DMS79 treated with DMSO at 0.1 percent for 48 hours (cell line): ENCODE data around the gene WFDC11.
"Not testable (repeated sequence)": the region's sequence is repeated elsewhere in the genome, so short reads cannot be mapped to it uniquely, and the experiment has no call there.

ENCODE experiments used
- DNase-seq: peaks from one replicate; lab custom pipeline; 2025; lab: John Stamatoyannopoulos, UW

Gene WFDC11

DNA sequence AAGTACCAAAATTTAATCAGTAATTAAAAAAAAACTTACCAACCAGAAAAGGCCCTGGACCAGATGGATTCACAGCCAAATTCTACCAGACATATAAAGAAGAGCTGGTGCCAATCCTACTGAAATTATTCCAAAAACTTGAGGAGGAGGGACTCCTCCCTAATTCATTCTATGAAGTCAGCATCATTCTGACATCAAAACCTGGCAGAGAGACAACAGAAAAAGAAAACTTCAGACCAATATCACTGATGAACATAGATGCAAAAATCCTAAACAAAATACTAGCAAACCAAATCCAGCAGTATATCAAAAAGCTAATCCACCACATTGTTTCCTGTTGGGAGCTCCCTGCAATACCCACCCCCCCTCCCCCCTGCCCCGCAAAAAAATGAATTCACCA lies at the start of gene WFDC11:
TSS of gene WFDC11 (minus strand) at position 101 of the 400 bp plus-strand sequence. CDS start 19,639 bp downstream, outside the sequence.
- DNase-seq: no peak

DNA sequence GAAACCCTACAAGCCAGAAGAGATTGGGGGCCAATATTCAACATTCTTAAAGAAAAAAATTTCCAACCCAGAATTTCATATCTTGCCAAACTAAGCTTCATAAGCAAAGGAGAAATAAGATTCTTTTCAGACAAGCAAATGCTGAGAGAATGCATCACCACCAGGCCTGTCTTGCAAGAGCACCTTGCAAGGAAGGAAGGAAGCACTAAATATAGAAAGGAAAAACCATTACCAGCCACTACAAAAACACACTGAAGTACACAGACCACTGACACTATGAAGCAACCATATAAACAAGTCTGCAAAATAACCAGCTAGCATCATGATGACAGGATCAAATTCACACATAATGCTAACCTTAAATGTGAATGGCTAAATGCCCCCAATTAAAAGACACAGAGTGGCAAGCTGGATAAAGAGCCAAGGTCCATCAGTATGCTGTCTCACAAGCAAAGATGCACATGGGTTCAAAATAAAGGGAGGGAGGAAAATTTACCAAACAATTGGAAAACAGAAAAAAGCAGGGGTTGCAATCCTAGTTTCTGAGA lies 46.2 kb upstream of the WFDC11 start:
- not testable (repeated sequence) for DNase-seq

DNA sequence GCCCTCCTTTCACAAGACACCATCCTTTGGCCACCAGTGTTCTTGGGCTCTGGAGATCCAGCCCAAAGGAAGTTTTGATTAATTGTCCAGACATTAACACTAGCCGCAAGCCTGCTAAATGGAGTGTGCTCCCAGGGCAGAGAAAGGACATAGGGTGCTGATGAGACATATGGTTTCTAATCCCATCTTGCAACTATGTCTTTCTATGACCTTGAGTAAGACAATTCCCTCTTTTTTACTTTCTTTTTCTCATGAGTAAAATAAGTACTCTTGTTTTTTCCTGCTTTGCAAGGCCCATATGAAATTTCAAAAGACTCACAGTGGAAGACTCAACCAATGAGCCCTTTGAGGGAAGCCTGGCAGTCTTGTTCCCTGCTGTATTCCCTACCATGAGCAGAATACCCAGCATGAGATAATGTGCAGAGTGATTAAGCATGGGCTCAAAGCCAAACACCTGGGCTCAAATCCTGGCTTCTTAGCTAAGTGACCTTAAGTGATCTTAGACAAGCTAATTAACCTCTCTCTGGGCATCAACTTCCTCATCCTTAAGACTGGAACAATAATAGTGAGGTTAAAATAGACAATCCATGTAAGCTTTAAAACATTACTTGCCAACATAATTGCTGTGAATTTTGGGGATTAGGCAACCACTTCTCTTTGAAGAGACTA lies 35.1 kb upstream of the WFDC11 start, which contains the start of gene WFDC10B:
TSS of gene WFDC10B (minus strand) at position 51 of the 669 bp plus-strand sequence. CDS start 19,027 bp downstream, outside the sequence.
- peak; percentile 53 for DNase-seq

DNA sequence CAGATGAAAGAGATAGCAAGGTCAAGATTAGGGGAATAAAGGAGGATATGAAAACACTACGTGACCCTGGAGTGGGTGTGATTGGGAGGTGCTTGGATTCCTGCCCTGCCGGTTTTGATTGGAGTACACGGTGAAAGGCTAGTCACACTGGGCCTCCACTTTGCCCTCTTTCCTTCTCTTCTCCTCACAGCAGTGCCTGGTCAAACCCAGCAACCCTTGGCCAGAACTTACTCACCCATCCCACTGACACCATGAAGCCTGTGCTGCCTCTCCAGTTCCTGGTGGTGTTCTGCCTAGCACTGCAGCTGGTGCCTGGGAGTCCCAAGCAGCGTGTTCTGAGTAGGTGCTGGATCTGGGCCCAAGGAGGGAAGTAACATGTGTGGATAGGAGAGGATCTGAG lies 31.8 kb upstream of the WFDC11 start, which contains the start of gene WFDC13:
TSS of gene WFDC13 (plus strand) at position 166 of the 400 bp plus-strand sequence. CDS start at position 252, 86 bp downstream.
- DNase-seq: no peak

DNA sequence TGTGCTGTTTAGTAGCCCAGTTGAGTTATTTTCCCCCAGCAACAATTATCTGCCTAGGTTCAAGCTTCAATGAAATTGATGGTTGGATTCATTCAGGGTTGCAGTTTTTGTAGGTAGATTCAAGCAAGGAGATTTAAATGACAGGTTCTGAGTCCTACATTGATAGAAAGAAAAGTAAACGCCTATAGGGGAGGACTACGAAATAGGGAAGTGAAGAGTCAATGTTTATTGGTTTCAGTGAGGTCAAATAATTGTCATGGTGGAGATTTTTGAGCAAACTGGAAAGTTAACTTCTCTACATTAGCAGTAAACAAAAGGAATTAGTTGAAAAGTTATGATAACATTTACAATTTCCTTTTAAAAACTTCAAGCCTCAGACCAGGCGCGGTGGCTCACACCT lies 31.1 kb upstream of the WFDC11 start:
- DNase-seq: no peak

DNA sequence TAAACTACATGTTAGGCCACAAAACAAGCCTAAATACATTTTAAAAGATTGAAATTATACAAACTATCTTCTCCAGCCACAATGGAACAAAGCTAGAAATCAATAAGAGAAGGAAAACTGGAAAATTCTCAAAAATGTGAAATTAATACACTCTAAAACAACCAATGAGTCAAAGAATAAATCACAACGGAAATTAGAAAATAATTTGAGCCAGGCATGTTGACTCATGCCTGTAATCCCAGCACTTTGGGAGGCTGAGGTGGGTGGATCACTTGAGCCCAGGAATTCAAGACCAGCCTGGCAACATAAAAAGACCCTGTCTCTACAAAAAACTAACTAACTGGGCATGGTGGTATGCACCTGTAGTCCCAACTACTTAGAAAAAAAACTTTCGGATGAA lies 25.5 kb upstream of the WFDC11 start:
- DNase-seq: no peak

DNA sequence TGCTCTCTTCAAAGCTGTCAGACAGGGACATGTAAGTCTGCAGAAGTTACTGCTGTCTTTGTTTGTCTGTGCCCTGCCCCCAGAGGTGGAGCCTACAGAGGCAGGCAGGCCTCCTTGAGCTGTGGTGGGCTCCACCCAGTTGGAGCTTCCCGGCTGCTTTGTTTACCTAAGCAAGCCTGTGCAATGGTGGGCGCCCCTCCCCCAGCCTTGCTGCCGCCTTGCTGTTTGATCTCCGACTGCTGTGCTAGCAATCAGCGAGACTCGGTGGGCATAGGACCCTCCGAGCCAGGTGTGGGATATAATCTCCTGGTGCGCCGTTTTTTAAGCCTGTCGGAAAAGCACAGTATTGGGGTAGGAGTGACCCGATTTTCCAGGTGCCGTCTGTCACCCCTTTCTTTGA lies 23.3 kb upstream of the WFDC11 start:
- not testable (repeated sequence) for DNase-seq

DNA sequence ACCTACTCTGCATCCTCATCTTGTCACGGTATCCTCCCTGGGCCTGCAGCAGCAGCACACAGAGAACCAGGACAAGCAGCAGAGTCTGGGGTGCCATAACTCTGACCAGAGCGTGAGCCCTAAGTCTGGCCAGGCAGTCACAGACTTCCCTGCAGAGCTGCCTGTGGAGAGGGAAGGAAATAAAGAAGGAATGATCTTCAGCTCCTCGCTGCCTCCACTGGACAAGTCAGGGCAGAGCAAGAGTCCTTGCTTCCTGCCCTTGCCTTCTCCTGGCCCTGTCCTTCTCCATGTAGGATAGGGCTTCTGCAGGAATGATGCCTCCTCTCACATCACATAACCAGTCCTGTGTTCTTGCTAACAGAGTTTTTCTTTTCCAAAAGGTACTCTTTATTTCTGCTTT lies 15.9 kb upstream of the WFDC11 start:
- DNase-seq: no peak

DNA sequence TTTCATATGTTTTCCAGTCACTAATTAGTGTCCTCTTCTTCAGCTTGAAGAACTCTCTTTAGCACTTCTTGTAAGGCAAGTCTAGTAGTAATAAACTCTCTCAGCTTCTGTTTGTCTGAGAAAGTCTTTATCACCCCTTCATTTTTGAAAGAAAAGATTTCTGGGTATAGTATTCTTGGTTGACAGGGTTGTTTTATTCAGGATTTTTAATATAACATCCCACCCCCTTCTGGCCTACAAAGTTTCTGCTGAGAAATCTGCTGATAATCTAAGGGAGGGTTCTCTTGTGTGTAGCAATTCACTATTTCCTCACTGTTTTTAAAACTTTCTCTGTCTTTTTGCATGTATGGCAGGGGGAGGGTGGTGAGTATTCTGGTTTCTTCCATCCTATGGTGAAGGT lies 9.6 kb upstream of the WFDC11 start:
- DNase-seq: no peak

DNA sequence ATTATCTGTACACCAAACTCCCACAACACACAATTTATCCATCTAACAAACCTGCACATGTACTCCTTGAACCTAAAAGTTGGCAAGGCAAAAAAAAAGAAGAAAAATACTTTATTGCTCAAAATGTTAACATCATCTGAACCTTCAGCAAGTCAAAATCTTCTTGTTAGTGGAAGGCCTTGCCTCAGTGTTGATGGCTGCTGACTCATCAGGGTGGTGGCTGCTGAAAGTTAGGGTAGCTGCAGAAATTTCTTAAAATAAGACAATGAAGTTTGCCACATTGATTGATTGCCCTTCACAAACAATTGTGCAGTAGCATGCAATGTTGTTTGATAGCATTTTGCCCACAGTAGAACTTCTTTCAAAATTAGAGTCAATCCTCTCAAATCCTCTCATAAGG lies 2.7 kb upstream of the WFDC11 start:
- DNase-seq: no peak

DNA sequence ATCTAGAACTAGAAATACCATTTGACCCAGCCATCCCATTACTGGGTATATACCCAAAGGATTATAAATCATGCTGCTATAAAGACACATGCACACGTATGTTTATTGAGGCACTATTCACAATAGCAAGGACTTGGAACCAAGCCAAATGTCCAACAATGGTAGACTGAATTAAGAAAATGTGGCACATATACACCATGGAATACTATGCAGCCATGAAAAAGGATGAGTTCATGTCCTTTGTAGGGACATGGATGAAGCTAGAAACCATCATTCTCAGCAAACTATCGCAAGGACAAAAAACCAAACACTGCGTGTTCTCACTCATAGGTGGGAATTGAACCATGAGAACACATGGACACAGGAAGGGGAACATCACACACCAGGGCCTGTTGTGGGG lies 13.0 kb downstream of the WFDC11 start:
- not testable (repeated sequence) for DNase-seq

DNA sequence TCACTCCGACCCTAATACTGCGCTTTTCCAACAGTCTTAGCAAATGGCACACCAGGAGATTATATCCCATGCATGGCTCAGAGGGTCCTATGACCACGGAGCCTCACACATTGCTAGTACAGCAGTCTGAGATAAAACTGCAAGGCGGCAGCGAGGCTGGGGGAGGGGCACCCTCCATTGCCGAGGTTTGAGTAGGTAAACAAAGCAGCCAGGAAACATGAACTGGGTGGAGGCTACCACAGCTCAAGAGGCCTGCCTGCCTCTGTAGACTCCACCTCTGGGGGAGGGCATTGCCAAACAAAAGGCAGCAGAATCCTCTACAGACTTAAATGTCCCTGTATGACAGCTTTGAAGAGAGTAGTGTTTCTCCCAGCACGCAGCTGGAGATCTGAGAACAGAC lies 18.3 kb downstream of the WFDC11 start:
- DNase-seq: not testable (repeated sequence)

DNA sequence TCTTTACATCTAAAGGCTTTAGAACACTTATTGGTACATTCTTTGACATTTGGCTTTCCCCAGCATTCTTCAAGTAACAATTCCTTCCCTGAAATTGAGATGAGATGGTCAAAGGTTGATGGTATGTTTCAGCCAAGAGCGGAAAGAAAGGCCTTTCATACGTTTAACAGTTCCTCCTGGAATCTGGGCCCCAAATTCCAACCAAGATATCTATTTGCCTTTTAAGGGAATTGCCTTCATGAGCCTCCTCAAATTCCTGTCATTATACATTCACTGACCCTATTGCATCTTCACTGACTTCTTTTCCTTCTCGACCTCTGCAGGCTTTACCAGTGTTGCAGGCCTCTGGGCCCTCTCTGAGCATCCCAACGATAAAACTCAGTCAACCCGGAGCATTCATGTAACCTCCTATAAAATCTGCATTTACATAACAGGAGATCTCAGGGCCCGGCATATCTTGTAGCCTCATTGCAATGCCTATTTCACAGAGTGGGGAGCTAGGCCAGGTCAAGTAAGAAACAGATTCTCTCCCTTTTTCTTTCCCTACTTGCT lies 20.7 kb downstream of the WFDC11 start:
- no peak for DNase-seq

DNA sequence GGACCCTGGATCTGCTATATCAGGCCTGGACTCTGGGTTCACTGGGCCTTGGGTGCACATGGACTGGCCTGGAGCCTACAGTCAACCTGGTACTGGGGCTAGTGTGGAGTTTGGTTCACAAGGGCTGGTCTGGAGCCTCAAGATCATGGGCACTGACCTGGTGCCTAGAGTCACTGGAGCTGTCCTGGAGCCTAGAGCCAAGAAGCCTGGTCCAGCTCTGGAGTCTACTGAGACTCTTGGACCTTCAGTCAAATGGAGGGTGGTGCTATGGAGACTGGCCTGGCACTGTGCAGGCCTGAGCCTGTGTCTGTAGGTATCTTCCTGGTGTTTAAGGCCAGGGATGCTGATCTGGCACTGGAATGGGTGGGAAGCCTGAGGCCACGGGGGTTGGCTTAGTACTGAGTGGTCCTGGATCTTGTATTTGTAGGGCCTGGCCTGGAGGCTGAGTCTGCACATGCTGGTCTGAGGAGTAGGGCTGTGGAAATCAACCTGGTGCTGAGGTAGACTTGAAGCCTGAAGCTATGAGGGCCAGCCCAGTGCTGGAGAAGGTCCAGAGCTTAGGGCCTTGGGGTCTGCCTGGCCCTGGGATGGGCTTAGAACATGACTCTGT lies 22.5 kb downstream of the WFDC11 start:
- no peak for DNase-seq

DNA sequence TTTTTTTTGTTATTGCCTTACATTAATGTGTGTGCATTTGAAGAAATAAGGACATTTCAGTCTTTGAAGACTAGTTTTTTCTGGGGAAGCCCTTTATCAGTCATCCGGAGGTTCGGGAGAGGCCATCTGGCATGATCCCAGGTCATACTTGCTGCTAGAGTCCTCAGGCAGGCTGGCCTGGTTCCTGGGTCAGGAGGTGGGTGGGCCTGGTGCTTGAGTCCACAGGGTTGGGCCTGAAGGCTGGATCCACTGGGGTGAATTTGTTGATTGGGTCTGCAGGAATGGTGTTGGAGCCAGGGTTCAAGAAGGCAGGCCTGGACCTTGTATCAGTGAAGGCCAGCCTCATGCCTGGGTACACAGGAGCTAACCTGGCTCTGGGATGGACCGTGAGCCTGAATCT lies 23.2 kb downstream of the WFDC11 start:
- no peak for DNase-seq

DNA sequence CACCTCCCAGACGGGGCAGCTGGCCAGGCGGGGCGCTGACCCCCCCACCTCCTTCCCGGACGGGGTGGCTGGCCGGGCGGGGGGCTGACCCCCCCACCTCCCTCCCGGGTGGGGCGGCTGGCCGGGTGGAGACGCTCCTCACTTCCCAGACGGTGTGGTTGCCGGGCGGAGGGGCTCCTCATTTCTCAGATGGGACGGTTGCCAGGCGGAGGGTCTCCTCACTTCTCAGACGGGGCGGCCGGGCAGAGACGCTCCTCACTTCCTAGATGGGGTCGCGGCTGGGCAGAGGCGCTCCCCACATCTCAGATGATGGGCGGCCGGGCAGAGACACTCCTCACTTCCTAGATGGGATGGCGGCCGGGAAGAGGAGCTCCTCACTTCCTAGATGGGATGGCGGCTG lies 24.2 kb downstream of the WFDC11 start:
- DNase-seq: not testable (repeated sequence)

DNA sequence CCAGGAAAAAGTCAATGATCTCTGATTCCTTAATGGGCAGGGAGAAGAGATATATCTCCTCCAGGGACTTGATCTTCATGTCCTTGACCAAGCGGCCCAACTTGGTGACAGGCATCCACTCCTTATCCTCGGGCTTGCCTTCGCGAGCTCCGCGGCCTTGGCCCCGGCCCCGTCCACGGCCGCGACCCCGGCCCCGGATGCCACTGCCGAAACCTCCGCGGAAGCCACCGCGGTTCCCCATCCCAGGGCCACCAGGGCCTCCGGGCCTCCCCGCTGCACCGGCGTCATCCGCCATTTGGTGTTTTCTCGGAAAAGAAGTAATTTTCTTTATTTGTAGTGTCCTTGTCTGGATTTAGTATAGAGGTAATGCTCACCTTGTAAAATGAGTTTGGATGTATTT lies 29.0 kb downstream of the WFDC11 start:
- not testable (repeated sequence) for DNase-seq

DNA sequence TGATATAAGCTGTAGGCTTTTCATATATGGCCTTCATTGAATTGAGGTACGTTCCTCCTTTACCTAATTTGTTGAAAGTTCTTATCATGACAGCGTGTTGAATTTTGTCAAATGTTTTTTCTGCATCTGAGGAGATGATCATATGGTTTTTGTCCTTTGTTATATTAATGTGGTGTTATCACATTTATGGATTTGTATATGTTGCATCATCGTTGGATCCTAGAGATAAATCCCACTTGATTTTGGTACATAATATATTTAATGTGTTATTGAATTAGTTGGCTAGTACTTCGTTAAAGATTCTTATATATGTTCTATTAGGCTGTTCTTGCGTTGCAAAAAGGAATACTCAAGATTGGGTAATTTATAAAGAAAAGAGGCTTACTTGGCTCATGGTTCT lies 30.4 kb downstream of the WFDC11 start:
- no peak for DNase-seq

DNA sequence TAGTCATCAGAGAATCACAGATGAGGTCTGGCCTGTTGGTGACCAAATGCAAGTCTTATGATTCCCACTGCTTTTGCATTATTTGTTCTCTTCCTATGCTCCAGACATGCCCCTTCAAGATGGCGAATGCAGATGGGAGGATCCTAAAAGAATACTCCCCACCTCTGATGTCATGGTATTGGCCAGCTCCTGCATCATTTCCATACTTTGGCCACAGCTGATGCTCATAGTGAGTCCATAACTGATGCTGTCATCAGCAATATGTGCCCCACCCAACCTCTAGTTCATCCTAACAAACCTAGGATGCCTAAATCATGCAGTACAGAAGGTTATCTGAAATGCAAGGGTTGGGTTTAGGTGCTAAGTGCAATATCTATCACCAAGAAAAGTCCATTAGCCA lies 33.5 kb downstream of the WFDC11 start:
- no peak for DNase-seq

DNA sequence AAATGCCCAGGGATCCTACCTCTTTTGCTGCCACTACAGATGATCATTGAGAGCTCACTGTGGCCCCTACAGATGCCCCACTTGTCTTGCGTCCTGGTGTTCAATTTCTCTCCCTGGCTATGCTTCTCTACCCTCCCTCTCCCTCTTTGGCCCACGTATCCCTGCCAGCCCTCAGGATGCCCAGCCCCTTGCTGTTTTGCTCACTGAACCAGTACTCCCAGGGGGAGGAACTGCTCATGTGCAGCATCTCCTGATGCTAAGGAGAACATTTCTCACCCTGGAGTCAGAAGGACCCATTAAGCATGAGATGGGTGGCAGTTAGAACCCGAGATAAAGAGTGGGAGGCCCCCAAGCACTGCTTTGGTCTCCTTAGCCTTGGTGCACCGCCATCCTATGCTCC lies 38.9 kb downstream of the WFDC11 start, which contains the start of gene WFDC9:
TSS of gene WFDC9 (minus strand) at position 101 of the 400 bp plus-strand sequence. CDS start 21,103 bp downstream, outside the sequence.
- no peak for DNase-seq

DNA sequence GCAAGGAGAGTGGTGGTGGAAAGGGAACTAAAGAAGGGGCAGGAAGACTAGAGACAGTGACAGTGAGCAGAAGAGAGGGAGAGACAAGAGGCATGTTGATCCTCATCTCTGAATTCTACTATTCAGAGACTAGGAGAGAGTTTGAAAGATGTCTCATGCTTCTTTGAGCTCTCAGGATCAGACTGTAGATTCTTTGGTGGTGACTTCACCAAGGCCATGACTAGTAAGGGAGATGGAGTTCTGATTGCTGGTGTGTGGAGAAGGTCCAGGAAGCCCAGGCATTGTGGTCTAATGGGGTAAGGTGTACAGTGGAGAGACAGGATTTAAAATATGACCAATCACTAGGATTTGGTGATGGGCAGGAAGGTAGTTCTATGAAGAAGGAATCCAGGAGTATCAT lies 39.7 kb downstream of the WFDC11 start:
- DNase-seq: no peak

DNA sequence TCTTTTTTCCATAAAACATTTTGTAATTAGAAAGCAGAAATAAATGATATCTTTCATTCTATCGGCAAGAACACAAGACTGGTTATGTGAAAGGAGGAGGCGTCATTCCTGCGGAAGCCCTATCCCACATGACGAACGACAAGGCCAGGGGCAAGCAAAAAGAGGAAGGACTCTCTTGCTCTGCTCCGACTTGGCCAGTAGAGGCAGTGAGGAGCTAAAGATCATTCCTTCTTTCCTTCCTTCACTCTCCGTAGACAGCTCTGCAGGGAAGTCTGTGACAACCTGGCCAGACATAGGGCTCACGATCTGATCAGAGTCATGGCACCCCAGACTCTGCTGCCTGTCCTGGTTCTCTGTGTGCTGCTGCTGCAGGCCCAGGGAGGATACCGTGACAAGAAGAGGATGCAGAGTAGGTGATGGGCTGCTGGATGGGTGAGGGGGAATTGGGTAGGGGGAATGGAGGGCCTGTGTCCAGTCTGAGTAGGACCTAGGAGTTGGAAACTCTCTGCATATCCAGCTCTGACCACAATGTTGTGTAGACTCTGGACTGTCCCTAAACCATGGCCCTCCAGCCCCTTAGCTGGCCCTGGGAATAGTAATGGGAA lies 40.4 kb downstream of the WFDC11 start, which contains the start of gene WFDC10A:
TSS of gene WFDC10A (plus strand) at position 244 of the 605 bp plus-strand sequence. CDS start at position 319, 75 bp downstream.
- DNase-seq: no peak
